Measurements from ENCODE around the gene LRRC61. TPM values are rescaled to one million over a fixed set of nuclear protein-coding genes. Genes with fewer than 3 reads are reported as not detected.
A peak's percentile ranks its signal among the peaks of the same experiment; 100 is the strongest.

The LRRC61 gene
- total RNA-seq, 2 donors from 2014 or later: 9.7 to 9.8 TPM

DNA sequence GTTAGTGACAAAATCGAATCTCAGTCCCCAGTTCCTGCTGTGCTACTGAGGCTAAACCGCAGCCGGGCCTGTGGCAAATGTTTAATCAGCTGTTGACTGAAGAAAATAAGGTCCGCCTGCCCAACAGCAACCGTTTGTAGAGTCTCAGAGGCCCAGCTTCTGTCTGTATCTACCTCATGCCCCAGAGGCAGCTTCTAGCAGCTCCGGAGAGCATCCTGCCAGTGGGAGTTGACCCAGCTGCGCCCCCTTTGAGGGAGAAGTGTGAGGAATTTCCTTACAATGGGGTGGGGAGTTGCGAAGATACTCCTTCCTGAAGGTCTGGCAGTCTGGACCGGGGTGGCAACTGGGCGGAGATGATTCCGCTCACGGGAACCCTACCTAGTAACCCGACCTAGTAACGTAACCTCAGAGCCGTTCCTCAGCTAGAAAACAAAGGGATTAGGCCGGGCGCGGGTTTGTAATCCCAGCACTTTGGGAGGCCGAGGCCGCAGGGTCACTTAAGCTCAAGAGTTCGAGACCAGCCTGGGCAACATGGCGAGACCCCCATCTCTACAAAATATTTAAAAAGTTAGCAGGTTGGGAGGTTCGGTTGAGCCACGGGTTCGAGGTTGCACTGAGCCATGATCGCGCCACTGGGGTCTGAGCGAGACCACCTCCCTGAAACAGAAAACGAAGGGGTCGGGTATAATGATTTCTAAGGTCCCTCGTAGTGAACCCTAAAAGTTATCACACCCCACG is 55.1 kb downstream of the LRRC61 start:
- peak; percentile 74 for DNase-seq (ENCODE audit: low spot score)
- H3K4me3 ChIP-seq: peak overlapping the region; percentile 86 to 98
- peaks cover 8% of the 10 kb centered on the region for H3K36me3 ChIP-seq
- no peaks in the 10 kb centered on the region for H3K9me3 ChIP-seq
- peaks cover 0 to 46% of the 10 kb centered on the region in 2 donors for H3K4me1 ChIP-seq
- peak overlapping the region; percentile 93 to 96 for H3K27ac ChIP-seq
- TF ChIP-seq, protein P1, sequence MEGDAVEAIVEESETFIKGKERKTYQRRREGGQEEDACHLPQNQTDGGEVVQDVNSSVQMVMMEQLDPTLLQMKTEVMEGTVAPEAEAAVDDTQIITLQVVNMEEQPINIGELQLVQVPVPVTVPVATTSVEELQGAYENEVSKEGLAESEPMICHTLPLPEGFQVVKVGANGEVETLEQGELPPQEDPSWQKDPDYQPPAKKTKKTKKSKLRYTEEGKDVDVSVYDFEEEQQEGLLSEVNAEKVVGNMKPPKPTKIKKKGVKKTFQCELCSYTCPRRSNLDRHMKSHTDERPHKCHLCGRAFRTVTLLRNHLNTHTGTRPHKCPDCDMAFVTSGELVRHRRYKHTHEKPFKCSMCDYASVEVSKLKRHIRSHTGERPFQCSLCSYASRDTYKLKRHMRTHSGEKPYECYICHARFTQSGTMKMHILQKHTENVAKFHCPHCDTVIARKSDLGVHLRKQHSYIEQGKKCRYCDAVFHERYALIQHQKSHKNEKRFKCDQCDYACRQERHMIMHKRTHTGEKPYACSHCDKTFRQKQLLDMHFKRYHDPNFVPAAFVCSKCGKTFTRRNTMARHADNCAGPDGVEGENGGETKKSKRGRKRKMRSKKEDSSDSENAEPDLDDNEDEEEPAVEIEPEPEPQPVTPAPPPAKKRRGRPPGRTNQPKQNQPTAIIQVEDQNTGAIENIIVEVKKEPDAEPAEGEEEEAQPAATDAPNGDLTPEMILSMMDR (IDR thresholded peaks at IDR 0.05): peak in 1 of 2 donors; percentile 32
- H3K27me3 ChIP-seq: no peaks in the 10 kb centered on the region

DNA sequence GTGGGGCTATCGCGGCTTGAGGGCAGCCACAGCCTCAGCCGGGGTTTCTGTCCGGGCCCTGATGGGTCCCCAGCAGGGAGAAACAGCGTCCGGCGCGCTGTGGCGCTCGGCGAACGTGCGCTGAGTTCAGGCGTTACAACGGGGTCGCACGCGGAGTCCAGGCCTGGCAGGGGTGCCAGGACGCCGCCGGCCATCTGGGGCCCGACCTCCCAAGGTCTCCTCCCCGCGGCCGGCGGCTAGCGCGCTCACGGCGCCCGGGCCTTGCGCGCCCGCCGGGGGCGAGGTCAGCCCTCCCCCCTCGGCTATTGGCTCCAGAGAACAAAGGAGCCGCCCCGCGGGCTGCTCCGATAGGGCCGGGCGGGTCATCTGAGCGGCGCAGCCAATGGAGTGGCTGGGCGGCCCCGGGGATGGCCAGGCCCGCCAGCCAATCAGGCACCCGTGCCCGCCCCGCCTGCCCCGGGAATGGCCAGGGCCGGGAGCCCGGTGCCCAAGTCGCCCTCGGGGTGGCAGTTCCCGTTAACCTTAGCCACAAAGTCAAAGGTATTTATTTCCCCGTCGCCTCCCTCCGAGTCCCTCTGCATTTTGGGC is 55.8 kb downstream of the LRRC61 start, which contains the start of gene ZNF775:
ZNF775 (plus strand) TSS at position 478 of the 588 bp plus-strand sequence. CDS start 9,141 bp downstream, outside the sequence.
- H3K4me3 ChIP-seq: peak within 1 kb of the TSS; percentile 86 to 98
- no peaks in the 10 kb centered on the region for H3K9me3 ChIP-seq
- H3K27ac ChIP-seq: peak within 1 kb of the TSS; percentile 93 to 96
- H3K36me3 ChIP-seq: peaks cover under 1% of the 10 kb centered on the region
- DNase-seq (ENCODE audit: low spot score): peak; percentile 96
- H3K4me1 ChIP-seq: peaks cover 0 to 44% of the 10 kb centered on the region in 2 donors
- H3K27me3 ChIP-seq: no peaks in the 10 kb centered on the region
- TF ChIP-seq, protein P1 (IDR thresholded peaks at IDR 0.05): no peak

DNA sequence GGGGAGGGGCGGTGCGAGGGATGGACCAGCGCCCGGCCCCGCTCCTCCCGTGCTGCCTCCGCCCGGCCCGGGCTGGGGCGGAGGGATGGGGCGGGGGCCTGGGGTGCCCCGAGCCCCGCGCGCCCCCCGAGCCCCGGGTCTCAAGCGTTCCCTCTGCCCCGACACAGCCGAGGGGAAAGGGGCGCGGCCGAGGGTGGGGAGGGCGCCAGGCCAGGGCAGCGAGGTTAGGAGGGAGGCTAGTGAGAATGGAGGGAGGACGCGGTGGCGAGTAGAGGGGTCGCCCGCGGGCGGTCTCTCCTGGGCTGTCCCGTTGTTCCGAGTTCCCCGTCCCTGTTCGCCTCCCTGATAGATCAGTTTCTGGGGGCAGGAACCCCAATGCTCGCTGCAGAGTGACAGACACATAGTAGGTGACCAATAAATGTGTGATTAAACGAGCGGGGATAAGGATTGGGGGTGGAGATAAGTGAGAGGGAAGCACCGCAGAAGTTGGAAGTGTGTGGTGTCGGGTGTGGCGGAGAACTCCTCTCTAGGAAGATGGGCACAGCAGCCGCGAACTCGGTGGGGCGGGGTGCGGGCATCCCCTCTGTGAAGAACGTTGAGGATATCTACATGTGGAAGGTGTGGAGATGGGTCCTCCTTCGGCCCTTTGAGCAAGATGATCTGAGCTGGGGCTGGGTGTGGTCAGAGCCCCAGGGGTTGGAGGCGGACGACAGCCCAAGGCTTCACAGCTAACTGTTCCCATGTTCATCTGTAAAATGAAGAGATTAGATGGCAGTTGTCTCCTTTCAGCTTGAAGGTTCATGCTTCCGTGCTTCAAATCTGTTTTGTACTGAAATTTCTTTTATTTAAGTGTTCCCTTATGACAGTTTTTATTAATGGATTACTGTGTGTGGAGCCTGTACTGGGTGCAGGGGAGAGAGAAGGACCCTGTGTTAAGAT is 56.6 kb downstream of the LRRC61 start:
- Histone ChIP-seq H3K27ac (peak overlapping the region; percentile 93 to 96), H3K9me3 (no peaks in the 10 kb centered on the region), H3K27me3 (no peaks in the 10 kb centered on the region), H3K4me1 (peaks cover 0 to 46% of the 10 kb centered on the region in 2 donors), H3K36me3 (no peaks in the 10 kb centered on the region), H3K4me3 (peak overlapping the region; percentile 86 to 98)
- TF ChIP-seq, protein P1 (IDR thresholded peaks at IDR 0.05): no peak
- DNase-seq (ENCODE audit: low spot score): no peak

DNA sequence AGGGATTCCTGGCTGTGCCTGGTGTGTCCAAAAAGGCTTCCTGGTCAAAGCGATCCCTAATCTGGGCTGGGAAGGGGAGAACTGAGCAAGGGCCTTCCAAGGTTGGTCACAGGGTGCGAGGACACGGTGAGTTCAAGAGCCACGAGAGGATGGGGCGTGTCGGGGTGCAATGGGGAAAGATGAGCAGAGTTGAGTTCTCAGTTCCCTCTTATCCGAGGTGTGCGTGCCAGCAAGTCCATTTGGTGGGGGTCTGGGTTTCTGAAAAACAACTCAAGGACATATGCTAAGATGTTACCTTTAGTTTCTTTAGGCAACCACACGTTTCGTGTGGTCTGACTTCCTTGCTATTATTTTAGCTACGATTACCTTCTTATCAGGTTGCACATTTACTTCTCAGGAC is 57.3 kb downstream of the LRRC61 start:
- TF ChIP-seq, protein P1 (IDR thresholded peaks at IDR 0.05): no peak
- Histone ChIP-seq H3K27me3 (no peaks in the 10 kb centered on the region), H3K9me3 (no peaks in the 10 kb centered on the region), H3K27ac (no peak overlapping the region), H3K36me3 (no peaks in the 10 kb centered on the region), H3K4me3 (peak overlapping the region in 1 of 2 donors; percentile 98), H3K4me1 (peaks cover 0 to 46% of the 10 kb centered on the region in 2 donors)
- DNase-seq (ENCODE audit: low spot score): no peak

DNA sequence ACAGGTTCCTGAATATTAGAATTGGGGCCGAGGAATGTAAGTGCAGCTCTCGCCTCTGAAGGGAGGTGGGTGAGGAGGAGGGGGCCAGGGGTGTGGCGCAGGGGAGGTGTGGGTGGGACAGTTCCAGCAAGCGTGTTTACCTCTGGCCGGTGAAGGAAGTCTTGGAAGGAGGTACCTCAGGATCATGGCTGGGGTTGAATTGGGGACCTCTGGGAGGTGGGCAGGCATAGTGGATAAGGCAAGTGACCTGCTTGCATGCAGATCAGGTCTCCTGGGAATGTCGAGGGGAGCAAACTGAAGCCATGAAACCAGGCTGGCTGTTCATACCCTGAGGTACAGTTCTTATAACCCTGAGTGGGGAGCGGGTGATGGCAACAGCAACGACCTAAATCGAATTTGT is 57.9 kb downstream of the LRRC61 start:
- DNase-seq (ENCODE audit: low spot score): no peak
- no peaks in the 10 kb centered on the region for H3K9me3 ChIP-seq
- TF ChIP-seq, protein P1 (IDR thresholded peaks at IDR 0.05): no peak
- no peaks in the 10 kb centered on the region for H3K36me3 ChIP-seq
- H3K4me3 ChIP-seq: no peak overlapping the region
- peaks cover 0 to 46% of the 10 kb centered on the region in 2 donors for H3K4me1 ChIP-seq
- no peak overlapping the region for H3K27ac ChIP-seq
- H3K27me3 ChIP-seq: no peaks in the 10 kb centered on the region

Data from right atrium auricular region (tissue), 2 donors.